Measurements from ENCODE around the gene PHF14.
A peak's percentile ranks its signal among the peaks of the same experiment; 100 is the strongest.

The PHF14 gene

DNA sequence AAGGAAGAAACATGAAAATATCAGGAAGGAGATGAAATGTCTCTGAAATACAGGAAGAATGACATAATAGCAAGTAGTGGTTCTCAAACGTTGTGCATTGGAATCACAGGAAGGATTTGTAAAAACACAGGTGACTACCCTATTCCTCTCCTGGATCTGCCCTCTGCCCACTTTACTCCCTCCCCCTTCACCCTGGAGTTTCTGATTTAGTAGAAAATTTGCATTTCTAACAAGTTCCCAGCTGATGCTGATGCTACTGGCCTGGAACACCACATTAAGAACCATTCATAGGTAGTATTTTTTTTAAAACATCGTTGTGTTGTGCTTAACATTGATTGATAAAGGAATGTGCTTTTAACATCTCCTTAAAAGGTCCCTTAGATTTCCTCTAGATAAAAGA lies 130.9 kb downstream of the PHF14 start:
- DNase-seq (ENCODE audit: low spot score): no peak

DNA sequence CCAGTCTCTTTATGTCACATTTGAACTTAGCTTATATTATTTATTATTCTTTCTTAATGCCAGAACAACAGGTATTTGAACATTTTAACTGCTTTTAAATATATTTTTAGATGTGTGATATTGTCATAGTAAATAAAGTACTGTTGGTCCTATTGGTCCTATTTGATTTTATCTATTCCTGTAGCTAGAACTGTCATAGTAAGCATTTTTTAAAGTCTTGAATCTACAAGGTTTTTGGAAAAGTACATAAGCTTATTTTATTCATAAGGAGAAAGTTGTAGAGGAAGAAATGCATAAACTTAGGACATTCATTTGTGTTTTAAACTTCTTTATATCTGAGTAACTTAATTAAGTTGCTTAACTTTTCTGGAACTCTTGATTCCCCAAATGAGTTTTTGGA lies 136.0 kb downstream of the PHF14 start:
- no peak for DNase-seq (ENCODE audit: low spot score)

DNA sequence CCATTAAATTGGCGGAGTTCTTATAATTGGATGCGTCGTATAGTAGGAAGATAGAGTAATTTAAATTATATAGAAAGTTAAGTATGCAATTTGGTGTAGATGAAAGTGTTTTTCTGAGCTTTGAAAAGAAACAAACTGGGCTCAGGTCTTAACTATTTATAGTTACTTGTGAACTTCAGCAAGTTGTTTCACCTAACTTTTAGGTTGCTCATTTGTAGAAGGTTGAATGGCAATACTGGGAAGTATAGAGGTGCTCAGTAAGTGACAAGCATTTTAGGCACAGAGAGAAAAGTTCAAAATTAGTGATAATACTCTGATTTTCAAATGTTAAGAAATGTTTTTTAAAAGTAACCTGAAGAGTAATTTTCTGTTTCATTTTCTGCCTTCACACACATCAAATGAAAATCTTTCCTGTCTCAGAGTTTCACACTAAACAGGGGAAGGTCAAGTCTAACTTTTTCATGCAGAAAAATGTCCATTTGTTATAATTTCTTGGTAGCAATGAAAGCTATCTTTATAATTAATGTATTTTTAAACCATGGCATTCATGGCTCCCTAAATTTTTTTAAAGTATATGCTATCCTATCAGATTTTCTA lies 146.5 kb downstream of the PHF14 start:
- DNase-seq (ENCODE audit: low spot score): no peak

GRCh38 chr7:11120675-11121220 lies 147.1 kb downstream of the PHF14 start:
- no peak for DNase-seq (ENCODE audit: low spot score)

DNA sequence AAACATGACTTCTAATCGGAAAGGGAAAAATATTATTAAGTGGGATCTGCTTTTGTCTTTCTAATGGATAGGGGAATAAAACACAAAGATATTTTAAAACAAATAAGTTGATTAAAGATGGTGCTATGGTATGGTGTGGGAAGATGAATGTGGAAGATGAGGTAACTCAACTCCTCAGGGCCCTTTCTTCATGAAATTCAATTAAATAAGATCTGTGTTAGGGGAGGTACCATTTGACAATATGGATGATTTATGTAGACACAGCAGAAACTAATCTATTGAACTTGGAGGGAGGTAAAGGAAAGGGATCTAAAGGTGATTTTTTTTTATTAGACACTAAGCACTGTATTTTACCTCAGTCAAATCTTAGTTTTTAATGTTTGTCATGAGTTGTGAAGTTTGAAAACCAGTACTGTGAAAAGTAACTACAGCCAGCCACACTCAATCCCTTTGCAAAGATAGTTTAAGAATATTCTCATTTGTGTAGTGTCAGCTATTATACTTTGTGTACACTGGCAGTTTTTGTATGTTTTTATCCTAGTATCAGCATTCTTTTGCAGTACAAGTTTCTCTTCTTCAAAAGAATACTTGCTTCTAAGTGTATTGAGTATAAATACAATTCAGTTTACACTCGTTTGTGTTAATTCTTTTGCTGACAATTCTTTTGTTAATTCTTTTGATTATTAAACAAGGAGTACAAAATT lies 151.3 kb downstream of the PHF14 start:
- no peak for DNase-seq (ENCODE audit: low spot score)

DNA sequence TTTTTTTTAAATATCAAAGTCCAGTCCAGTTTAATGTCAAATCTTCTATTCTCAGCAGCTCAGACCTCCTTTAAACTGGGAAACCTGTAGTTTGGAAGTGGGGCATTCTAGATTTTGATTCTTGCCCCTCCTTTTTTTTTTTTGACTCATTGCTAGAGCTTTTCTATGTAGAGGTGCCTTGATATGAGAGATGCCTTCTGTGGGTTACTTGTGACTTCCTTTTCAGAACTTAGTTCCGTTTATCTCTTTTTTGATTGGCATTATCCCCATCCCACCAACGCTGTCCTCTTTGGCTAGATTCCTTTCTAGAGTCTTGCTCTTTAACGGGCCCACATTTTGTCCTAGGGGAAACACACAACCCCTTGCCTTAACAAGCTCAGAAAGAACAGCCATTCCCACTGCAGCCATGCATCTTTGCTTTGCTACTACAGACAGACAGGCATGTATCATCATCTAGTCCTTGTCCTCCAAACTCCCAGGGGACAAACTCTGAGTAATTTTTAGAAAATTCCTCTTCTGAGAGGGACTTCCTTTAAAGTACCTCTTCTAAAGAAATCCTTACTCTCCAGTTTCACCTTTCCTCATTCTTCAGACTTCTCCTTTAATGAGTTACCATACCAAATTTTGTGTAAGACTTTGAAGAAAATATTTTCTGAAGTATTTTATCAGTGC lies 153.6 kb downstream of the PHF14 start:
- DNase-seq (ENCODE audit: low spot score): no peak

- no peak for DNase-seq (ENCODE audit: low spot score)
Measured at GRCh38 chr7:11127988-11128387, 154.3 kb downstream of the PHF14 start.

- DNase-seq (ENCODE audit: low spot score): no peak
Measured at GRCh38 chr7:11128498-11128897, 154.8 kb downstream of the PHF14 start.

DNA sequence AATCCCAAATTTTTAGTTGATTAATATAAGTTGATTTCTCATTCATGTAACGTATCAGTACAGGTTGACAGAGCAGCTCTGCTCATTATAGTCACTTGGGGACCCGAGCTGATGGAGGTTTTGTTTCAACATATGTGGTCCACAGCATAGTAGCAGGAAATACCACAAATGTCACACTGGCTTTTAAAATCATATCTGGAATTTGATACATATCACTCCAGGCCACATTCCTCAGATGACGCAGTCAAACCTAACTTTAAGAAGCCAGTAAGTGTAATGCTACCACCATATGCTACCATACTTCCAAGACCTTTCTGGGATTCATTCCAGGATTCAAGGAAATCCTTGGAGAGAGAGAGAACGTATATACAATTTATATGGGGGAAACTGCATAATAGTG lies 156.3 kb downstream of the PHF14 start:
- no peak for DNase-seq (ENCODE audit: low spot score)

- DNase-seq (ENCODE audit: low spot score): no peak
Measured at GRCh38 chr7:11130601-11131000, 156.9 kb downstream of the PHF14 start.

- no peak for DNase-seq (ENCODE audit: low spot score)
Measured at GRCh38 chr7:11133436-11133959, 159.8 kb downstream of the PHF14 start.

GRCh38 chr7:11135573-11135972 lies 161.9 kb downstream of the PHF14 start:
- DNase-seq (ENCODE audit: low spot score): no peak

GRCh38 chr7:11141541-11141940 lies 167.9 kb downstream of the PHF14 start:
- no peak for DNase-seq (ENCODE audit: low spot score)

DNA sequence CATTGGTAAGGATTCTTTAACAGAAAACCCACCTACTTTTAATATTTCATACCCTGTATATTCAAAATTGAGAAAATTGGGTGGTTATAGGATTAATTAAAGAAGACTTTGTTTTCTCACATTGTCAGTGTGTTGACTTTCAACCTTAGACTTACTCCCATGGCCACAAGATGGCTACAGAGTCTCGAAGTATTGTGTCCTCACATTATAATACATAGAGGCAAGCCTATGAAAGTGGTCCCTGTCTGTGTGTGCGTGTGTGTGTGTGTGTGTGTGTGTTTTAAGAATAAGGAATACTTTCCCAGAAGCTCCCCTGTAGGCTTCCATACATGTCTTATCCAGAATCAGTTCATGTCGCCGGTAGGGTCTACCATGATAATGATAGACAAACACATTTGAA lies 180.0 kb downstream of the PHF14 start:
- no peak for DNase-seq (ENCODE audit: low spot score)

DNA sequence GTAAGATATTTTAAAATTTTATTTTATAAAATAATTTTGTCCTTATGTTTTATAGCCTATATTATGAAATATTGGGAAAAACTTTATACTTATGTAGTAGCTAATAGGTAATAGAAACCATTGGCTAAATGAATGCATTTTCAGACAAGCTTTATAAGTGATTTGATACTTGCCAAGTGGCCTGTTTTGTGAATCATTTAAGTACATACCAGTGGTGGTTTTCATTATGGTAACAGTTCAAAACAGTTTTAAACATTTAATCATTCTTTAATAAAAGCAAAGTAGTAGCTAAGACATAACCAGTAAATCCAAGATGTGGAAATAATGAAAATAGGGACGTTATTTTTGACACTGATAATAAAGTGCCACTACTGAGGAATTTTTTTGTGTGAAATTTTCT lies 182.2 kb downstream of the PHF14 start:
- DNase-seq (ENCODE audit: low spot score): no peak

GRCh38 chr7:11161499-11161898 lies 187.8 kb downstream of the PHF14 start:
- DNase-seq (ENCODE audit: low spot score): no peak

GRCh38 chr7:11163220-11163619 lies 189.5 kb downstream of the PHF14 start:
- DNase-seq (ENCODE audit: low spot score): no peak

- no peak for DNase-seq (ENCODE audit: low spot score)
Measured at GRCh38 chr7:11166051-11166450, 192.4 kb downstream of the PHF14 start.

- DNase-seq (ENCODE audit: low spot score): peak; percentile 57
Measured at GRCh38 chr7:11168650-11169170, 195.0 kb downstream of the PHF14 start.

GRCh38 chr7:11170175-11170574 lies 196.5 kb downstream of the PHF14 start:
- DNase-seq (ENCODE audit: low spot score): peak; percentile 83

DNA sequence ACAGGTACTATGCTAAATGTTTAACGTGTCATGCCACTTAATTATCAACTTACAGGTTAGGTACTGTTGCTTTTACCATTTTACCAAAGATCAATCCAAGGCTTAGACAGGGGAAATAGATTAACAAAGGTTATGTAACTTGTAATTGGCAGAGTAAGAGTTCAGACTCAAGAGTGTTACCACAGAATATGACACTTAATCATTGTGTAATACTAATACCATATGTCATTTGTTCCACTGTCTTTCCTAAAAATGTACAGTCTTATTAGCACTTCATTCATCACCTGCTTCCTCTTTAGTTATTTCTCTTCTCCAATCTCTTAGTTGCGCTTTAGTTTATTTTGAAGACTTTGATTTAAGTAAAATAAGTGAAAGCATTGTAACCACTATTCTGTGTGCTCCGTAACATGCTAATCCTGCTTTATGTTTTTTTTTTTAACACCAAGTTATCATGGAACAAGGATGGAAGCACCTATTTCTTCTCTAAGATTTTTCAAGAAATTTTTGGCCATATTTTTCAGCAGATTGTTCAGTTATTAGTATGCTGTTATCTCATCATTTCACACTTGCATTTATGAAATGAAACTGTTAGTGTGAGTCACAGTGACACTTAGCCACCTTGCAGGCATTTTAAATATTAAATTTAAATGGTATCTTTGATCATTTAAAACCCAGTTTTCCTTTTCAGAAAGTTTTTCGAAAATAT lies 197.3 kb downstream of the PHF14 start:
- peak; percentile 34 for DNase-seq (ENCODE audit: low spot score)

DNA sequence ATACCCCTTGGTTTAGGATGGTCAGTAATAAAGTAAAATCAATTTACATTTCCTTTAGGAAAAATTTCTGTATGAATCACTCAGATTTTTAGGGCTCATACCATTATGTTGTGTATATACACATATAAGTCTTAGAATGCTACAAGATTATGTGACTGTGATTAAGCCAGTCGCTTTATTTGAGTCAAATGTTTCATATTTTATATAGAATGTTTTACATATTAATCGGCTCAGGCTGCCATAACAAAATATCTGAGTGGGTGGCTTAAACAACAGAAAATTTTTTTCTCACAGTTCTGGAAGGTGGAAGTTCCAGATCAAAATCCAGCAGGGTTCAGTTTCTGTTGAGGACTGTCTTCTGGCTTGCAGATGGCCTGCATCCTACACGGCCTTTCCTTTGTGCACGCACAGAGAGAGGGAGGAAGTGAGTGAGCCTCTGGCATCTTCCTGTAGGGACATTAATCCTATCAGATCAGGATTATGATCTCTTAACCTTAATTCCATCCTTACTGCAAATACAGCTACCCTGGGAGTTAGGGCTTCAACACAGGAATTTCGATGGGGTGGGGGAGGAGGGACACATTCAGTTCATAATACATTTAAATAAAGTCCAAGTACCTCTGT lies 198.0 kb downstream of the PHF14 start:
- peak; percentile 20 for DNase-seq (ENCODE audit: low spot score)

Measured in cerebellar cortex (tissue), 1 donor.